ENCODE results near the gene CASD1. TPM values are rescaled to one million over a fixed set of nuclear protein-coding genes. Genes with fewer than 3 reads are reported as not detected.

The CASD1 gene
- total and polyA plus RNA-seq, 2 experiments from 2014 or later: 15.5 to 38.1 TPM

GRCh38 chr7:94578614-94579013 lies 69.0 kb downstream of the CASD1 start (continued):
- no peak for TF ChIP-seq REST (IDR thresholded peaks at IDR 0.05; ENCODE audit: unreplicated experiment)

GRCh38 chr7:94579470-94579869 lies 69.9 kb downstream of the CASD1 start:
- peaks cover 6% of the 10 kb centered on the region; the same call in 1 of the 2 replicates for H3K36me3 ChIP-seq (ENCODE audit: insufficient read depth)
- Mint-ChIP-seq H3K9me3 (peaks cover 21% of the 10 kb centered on the region), H3K27ac (no peak overlapping the region), H3K27me3 (ENCODE audit: insufficient read depth, low read depth, poor library complexity) (no peaks in the 10 kb centered on the region), H3K4me1 (peaks cover 8% of the 10 kb centered on the region; the same call in 2 of the 3 replicates), H3K36me3 (ENCODE audit: low read depth) (peaks cover 23% of the 10 kb centered on the region), H3K4me3 (no peak overlapping the region)
- no peaks in the 10 kb centered on the region for H3K27me3 ChIP-seq (ENCODE audit: insufficient read depth)
- no peak overlapping the region for H2AFZ ChIP-seq
- H4K20me1 ChIP-seq (replicated peaks; ENCODE audit: insufficient read depth): no peaks in the 10 kb centered on the region
- DNase-seq (ENCODE audit: low spot score): no peak
- no peak overlapping the region for H3K4me2 ChIP-seq
- H3K4me3 ChIP-seq: no peak overlapping the region
- H3K9me2 ChIP-seq (ENCODE audit: insufficient read depth): no peaks in the 10 kb centered on the region
- no peaks in the 10 kb centered on the region for H3K79me2 ChIP-seq (replicated peaks; ENCODE audit: insufficient read depth)
- no peak for ATAC-seq
- no peak overlapping the region for H3K27ac ChIP-seq (ENCODE audit: low read depth)
- H3K4me1 ChIP-seq (ENCODE audit: insufficient read depth): no peaks in the 10 kb centered on the region
- no peaks in the 10 kb centered on the region for H3F3A ChIP-seq (replicated peaks; ENCODE audit: low read depth)
- TF ChIP-seq EZH2 (IDR thresholded peaks at IDR 0.05; ENCODE audit: low read depth, unreplicated experiment): no peak
- TF ChIP-seq ZNF331 (CRISPR knock-in tag; IDR thresholded peaks at IDR 0.05; ENCODE audit: low read depth): no peak
- TF ChIP-seq CTCF (conservative IDR thresholded peaks at IDR 0.05; ENCODE audit: low read depth in 2 of 2): no peak
- TF ChIP-seq CREB1 (CRISPR knock-in tag; IDR thresholded peaks at IDR 0.05; ENCODE audit: low read depth): no peak
- TF ChIP-seq EZH2phosphoT487 (IDR thresholded peaks at IDR 0.05; ENCODE audit: unreplicated experiment): no peak
- TF ChIP-seq JUNB (IDR thresholded peaks at IDR 0.05; ENCODE audit: unreplicated experiment): no peak
- TF ChIP-seq ETS1 (IDR thresholded peaks at IDR 0.05): no peak
- no peak for TF ChIP-seq NANOG (IDR thresholded peaks at IDR 0.05; ENCODE audit: borderline replicate concordance)
- TF ChIP-seq REST (IDR thresholded peaks at IDR 0.05; ENCODE audit: unreplicated experiment): no peak
- no peak for TF ChIP-seq ZNF114 (CRISPR knock-in tag; IDR thresholded peaks at IDR 0.05)
- no peak for TF ChIP-seq POLR2AphosphoS5 (IDR thresholded peaks at IDR 0.05; ENCODE audit: low read depth)
- no peak for TF ChIP-seq STAT1 (IDR thresholded peaks at IDR 0.05; ENCODE audit: unreplicated experiment)
